ENCODE data around the gene RTN4R.

- TF ChIP-seq CTCF (IDR thresholded peaks at IDR 0.05) = no peak
- no peak for TF ChIP-seq POLR2A (IDR thresholded peaks at IDR 0.05)
- TF ChIP-seq POLR2AphosphoS5 (IDR thresholded peaks at IDR 0.05; ENCODE audit: insufficient read depth in 1 of 2, low read depth in 1 of 2) = no peak
Observed at GRCh38 chr22:20315337-20316216, 47.5 kb upstream of the RTN4R start.
